HEK293 (cell line): ENCODE measurements around the gene SPZ1.

ENCODE experiments used
- MYNN ChIP-seq: fragments of 450-650 bp; formaldehyde crosslinking; IDR thresholded peaks from 2 replicates; pipeline ENCODE4 v1.5.1; 2016; ENCODE audit warnings: missing biosample characterization, missing genetic modification characterization, borderline replicate concordance
- ZNF157 ChIP-seq: fragments of 450-650 bp; formaldehyde crosslinking; IDR thresholded peaks from 2 replicates; pipeline ENCODE4 v1.5.1; 2016; ENCODE audit warnings: missing biosample characterization, missing genetic modification characterization
- ZNF221 ChIP-seq: fragments of 450-650 bp; formaldehyde crosslinking; IDR thresholded peaks from 2 replicates; pipeline ENCODE4 v1.5.1; 2017; ENCODE audit warnings: missing biosample characterization, missing genetic modification characterization, borderline replicate concordance
- ZNF302 ChIP-seq: fragments of 450-650 bp; formaldehyde crosslinking; IDR thresholded peaks from 2 replicates; pipeline ENCODE4 v1.5.1; 2016; ENCODE audit warnings: missing biosample characterization, missing genetic modification characterization, low read depth
- ZNF629 ChIP-seq: fragments of 450-650 bp; formaldehyde crosslinking; IDR thresholded peaks from 2 replicates; pipeline ENCODE4 v1.5.1; 2017; ENCODE audit warnings: missing biosample characterization, missing genetic modification characterization

Gene SPZ1

GRCh38 chr5:80370390-80370789, 50.6 kb downstream of the SPZ1 start (continued):
- TF ChIP-seq ZNF221 (no peak), ZNF302 (tag by site-specific recombination) (no peak), ZNF157 (no peak), ZNF629 (tag by site-specific recombination) (no peak), MYNN (tag by site-specific recombination) (no peak)
